GM18517 (cell line): ENCODE results near the gene SLC2A6.

Experiments used
- ATAC-seq: cut with Tn5 transposase; IDR thresholded peaks from one replicate; pipeline ENCODE4 v1.9.1; 2021; ENCODE audit warnings: mild to moderate bottlenecking, moderate library complexity; ENCODE audit not compliant: unreplicated experiment

Gene SLC2A6

GRCh38 chr9:133499132-133499891 is 20.4 kb upstream of the SLC2A6 start:
- no peak for ATAC-seq

- no peak for ATAC-seq
Observed at GRCh38 chr9:133496861-133497842, 18.3 kb upstream of the SLC2A6 start.

- ATAC-seq: no peak
Observed at GRCh38 chr9:133495327-133496293, 16.7 kb upstream of the SLC2A6 start.

GRCh38 chr9:133494636-133495326 is 15.9 kb upstream of the SLC2A6 start:
- ATAC-seq: no peak

- ATAC-seq: no peak
Observed at GRCh38 chr9:133493845-133494540, 15.1 kb upstream of the SLC2A6 start.

GRCh38 chr9:133493428-133493827 is 14.5 kb upstream of the SLC2A6 start:
- ATAC-seq: no peak

- no peak for ATAC-seq
Observed at GRCh38 chr9:133492061-133493021, 13.4 kb upstream of the SLC2A6 start.

- ATAC-seq: no peak
Observed at GRCh38 chr9:133491656-133491925, 12.7 kb upstream of the SLC2A6 start.

- no peak for ATAC-seq
Observed at GRCh38 chr9:133490865-133491655, 12.2 kb upstream of the SLC2A6 start.

GRCh38 chr9:133490201-133490681 is 11.3 kb upstream of the SLC2A6 start:
- no peak for ATAC-seq

GRCh38 chr9:133489253-133490190 is 10.6 kb upstream of the SLC2A6 start:
- no peak for ATAC-seq

- no peak for ATAC-seq
Observed at GRCh38 chr9:133488686-133489252, 9.9 kb upstream of the SLC2A6 start.

GRCh38 chr9:133487331-133487725 is 8.4 kb upstream of the SLC2A6 start:
- no peak for ATAC-seq

GRCh38 chr9:133485531-133486260 is 6.8 kb upstream of the SLC2A6 start:
- ATAC-seq: no peak

- ATAC-seq: no peak
Observed at GRCh38 chr9:133484671-133485437, 6.0 kb upstream of the SLC2A6 start.
